ENCODE data around the gene CFAP77. TPM values are rescaled to one million over a fixed set of nuclear protein-coding genes. Genes with fewer than 3 reads are reported as not detected.

CFAP77 gene
- total and polyA plus RNA-seq, 2 of the 13 experiments (the other 11 are each of a cell fraction or from before 2014, with no cell fraction given) = not detected

- no peak for TF ChIP-seq HNF1A (IDR thresholded peaks at IDR 0.05; ENCODE audit: low read depth)
- no peak for TF ChIP-seq HNF1A (CRISPR knock-in tag; IDR thresholded peaks at IDR 0.05; ENCODE audit: borderline replicate concordance)
- TF ChIP-seq SATB2 (CRISPR knock-in tag; IDR thresholded peaks at IDR 0.05) = no peak
- no peak for TF ChIP-seq CC2D1A (CRISPR knock-in tag; IDR thresholded peaks at IDR 0.05)
Measured at GRCh38 chr9:132537352-132537751, 127.3 kb downstream of the CFAP77 start (continued).

GRCh38 chr9:132538071-132538470 lies 128.1 kb downstream of the CFAP77 start:
- intact Hi-C loops (cut with micrococcal nuclease; ENCODE audit: unreplicated experiment) (no loop called here), in situ Hi-C loops (cut with HindIII; ENCODE audit: extremely low pct_ligation_motif_present, low pct_unique_long_range_greater_than_20kb) (no loop called here)
- ChIA-PET CTCF (ENCODE audit: low intra/inter-chr PET ratio, low total read pairs) (no interaction called here), POLR2A (no interaction called here)
- ATAC-seq = no peak
- H3K4me2 ChIP-seq (ENCODE audit: low read depth, low read length) = no peak overlapping the region
- H4K20me1 ChIP-seq (ENCODE audit: insufficient read depth, low read length) = no peaks in the 10 kb centered on the region
- TF ChIP-seq GABPB1 (CRISPR knock-in tag; IDR thresholded peaks at IDR 0.05) (no peak), ZNF343 (CRISPR knock-in tag; IDR thresholded peaks at IDR 0.05) (no peak), PHB2 (IDR thresholded peaks at IDR 0.05; ENCODE audit: partially characterized antibody) (no peak), ZNF484 (CRISPR knock-in tag; IDR thresholded peaks at IDR 0.05; ENCODE audit: borderline replicate concordance, low read depth) (no peak), PCBP1 (IDR thresholded peaks at IDR 0.05; ENCODE audit: borderline replicate concordance, low read depth, low read length) (no peak), ZMYM3 (CRISPR knock-in tag; IDR thresholded peaks at IDR 0.05) (no peak)
- H3K36me3 ChIP-seq (replicated peaks in 1 of 2; ENCODE audit: control insufficient read depth in 1 of 2, insufficient read depth in 2 of 2, low read length in 2 of 2) = no peaks in the 10 kb centered on the region
- H3K9ac ChIP-seq (ENCODE audit: insufficient read depth, low read depth, low read length) = no peak overlapping the region
- H3K4me3 ChIP-seq (replicated peaks in 1 of 3; ENCODE audit: insufficient read depth in 1 of 3, low read depth in 2 of 3, low read length in 3 of 3) = no peak overlapping the region
- peaks cover 6% of the 10 kb centered on the region for H3K9me3 ChIP-seq (ENCODE audit: low read length)
- H3K27me3 ChIP-seq (ENCODE audit: control insufficient read depth in 1 of 2, insufficient read depth in 2 of 2, low read length in 2 of 2) = peaks cover 4 to 43% of the 10 kb centered on the region in 2 experiments; a peak in 3 of 5 replicates
- 14% methylated on average over 8 of the region's 8 CpGs for WGBS (ENCODE audit: low lambda C conversion rate)
- H3K27ac ChIP-seq (ENCODE audit: extremely low read length, insufficient read depth, low read length) = no peak overlapping the region
- H3K4me1 ChIP-seq (ENCODE audit: insufficient read depth, low read length) = 0 out of 2 replicates have a peak, but pooled peaks cover 4% of the 10 kb centered on the region
- no TSS peak for BruUV-seq (replicated peaks)
- no peak overlapping the region for H2AFZ ChIP-seq (ENCODE audit: low read length)
- H3K79me2 ChIP-seq (ENCODE audit: insufficient read depth, low read length) = no peaks in the 10 kb centered on the region
- no peak for DNase-seq (ENCODE audit: low spot score)
- no peak for FAIRE-seq
